Keratinocyte (primary cell): ENCODE results near the gene MIB2. TPM values are rescaled to one million over a fixed set of nuclear protein-coding genes. Genes with fewer than 3 reads are reported as not detected.

ENCODE experiments used
- DNase-seq: peaks from one replicate; pipeline ENCODE4 v3.0.0-alpha.2; 2011; ENCODE audit warnings: low read depth, missing footprints, low spot score
- FAIRE-seq: peaks from 2 replicates; lab custom pipeline; 2011; peaks lifted over from hg19 to GRCh38; lab: Jason Lieb, UNC
- H2AFZ ChIP-seq: 2 replicates; pipeline ENCODE4 v1.6.0; 2012; ENCODE audit warnings: low read length, control low read depth, inconsistent platforms; ENCODE audit not compliant: control insufficient read depth
- H3K27ac ChIP-seq: 2 replicates; pipeline ENCODE4 v1.5.1; 2011; ENCODE audit warnings: low read length; ENCODE audit not compliant: control insufficient read depth, insufficient read depth
- H3K27me3 ChIP-seq: 3 replicates; pipeline ENCODE4 v1.6.0; 2011; ENCODE audit warnings: low read length; ENCODE audit not compliant: control insufficient read depth, insufficient read depth; ENCODE audit errors: extremely low read depth
- H3K36me3 ChIP-seq, 2 experiments: 2 replicates in 1 of 2; 3 replicates in 1 of 2; pipeline ENCODE4 v1.5.1; 2011; ENCODE audit warnings: low read length in 2 of 2, mild to moderate bottlenecking in 1 of 2; ENCODE audit not compliant: control insufficient read depth in 2 of 2, insufficient read depth in 2 of 2; ENCODE audit errors: extremely low read depth in 1 of 2
- H3K4me1 ChIP-seq: 3 replicates; pipeline ENCODE4 v1.5.1; 2011; ENCODE audit warnings: low read length; ENCODE audit not compliant: control insufficient read depth, insufficient read depth; ENCODE audit errors: extremely low read depth
- H3K4me2 ChIP-seq: 3 replicates; pipeline ENCODE4 v1.6.0; 2011; ENCODE audit warnings: low read depth, low read length; ENCODE audit not compliant: control insufficient read depth, insufficient read depth; ENCODE audit errors: extremely low read depth
- H3K4me3 ChIP-seq, 3 experiments: fragments of 200-600 bp in 1 of 3; sonication (generic) in 1 of 3; 2 replicates in 2 of 3; 3 replicates in 1 of 3; pipeline ENCODE4 v1.5.1; 2011 to 2016; ENCODE audit warnings: low read length in 3 of 3, mild to moderate bottlenecking in 3 of 3, control low read depth in 2 of 3, inconsistent platforms in 1 of 3, low read depth in 1 of 3, mixed read lengths in 1 of 3, mixed run types in 1 of 3, moderate library complexity in 1 of 3; ENCODE audit not compliant: control insufficient read depth in 2 of 3, insufficient read depth in 2 of 3; ENCODE audit errors: extremely low read depth in 1 of 3
- H3K79me2 ChIP-seq: 2 replicates; pipeline ENCODE4 v1.6.0; 2012; ENCODE audit warnings: low read length; ENCODE audit not compliant: control insufficient read depth, insufficient read depth
- H3K9ac ChIP-seq: 3 replicates; pipeline ENCODE4 v1.6.0; 2011; ENCODE audit warnings: low read length; ENCODE audit not compliant: control insufficient read depth, insufficient read depth; ENCODE audit errors: extremely low read depth
- H3K9me1 ChIP-seq: 3 replicates; pipeline ENCODE4 v1.6.0; 2011; ENCODE audit warnings: low read length; ENCODE audit not compliant: control insufficient read depth, insufficient read depth; ENCODE audit errors: extremely low read depth
- H3K9me3 ChIP-seq: 2 replicates; pipeline ENCODE4 v1.5.1; 2012; ENCODE audit warnings: low read depth, low read length; ENCODE audit not compliant: control insufficient read depth
- H4K20me1 ChIP-seq: 3 replicates; pipeline ENCODE4 v1.6.0; 2011; ENCODE audit warnings: low read length; ENCODE audit not compliant: control insufficient read depth, insufficient read depth; ENCODE audit errors: extremely low read depth
- EZH2 ChIP-seq: IDR thresholded peaks from one replicate; pipeline ENCODE4 v1.6.1; 2012; ENCODE audit warnings: inconsistent platforms, mild to moderate bottlenecking, low read length, moderate library complexity
- dilution Hi-C: fragments of 300-500 bp; cut with MboI; formaldehyde crosslinking; loops from one replicate; pipeline ENCODE4 v1.7.0; 2020; ENCODE audit warnings: low sequenced_read_pairs; ENCODE audit not compliant: extremely low pct_ligation_motif_present
- polyA plus RNA-seq, 5 experiments: library from polyadenylated mRNA; depleted of rRNA in 3 of 5; stranded (reverse) in 3 of 5; stranded (forward) in 1 of 5; unstranded in 1 of 5; fragments of >200 nt; gene quantifications; 1 replicate in 1 of 5; 2 replicates in 3 of 5; 3 replicates in 1 of 5; pipeline versions ENCODE4 v1.2.1 to v1.2.3, GENCODE V29; 2011 to 2012; ENCODE audit warnings: missing spikeins in 2 of 5, low read depth in 1 of 5, low replicate concordance in 1 of 5
- TF ChIP-seq, protein P1 (sequence below), 3 experiments: IDR thresholded peaks in 1 of 3; conservative IDR thresholded peaks in 1 of 3; optimal IDR thresholded peaks in 1 of 3; 2 replicates in 2 of 3; 3 replicates in 1 of 3; pipeline versions ENCODE3 to v1.5.1; 2011; ENCODE audit warnings: low read length in 3 of 3, mild to moderate bottlenecking in 3 of 3, moderate library complexity in 2 of 3, control low read depth in 1 of 3, inconsistent platforms in 1 of 3; ENCODE audit not compliant: insufficient read depth in 2 of 3; ENCODE audit errors: extremely low read depth in 1 of 3

MIB2 gene
- polyA plus RNA-seq, 1 donor (not counting 4 experiments of a cell fraction or from before 2014, with no cell fraction given): 13.9 TPM

DNA sequence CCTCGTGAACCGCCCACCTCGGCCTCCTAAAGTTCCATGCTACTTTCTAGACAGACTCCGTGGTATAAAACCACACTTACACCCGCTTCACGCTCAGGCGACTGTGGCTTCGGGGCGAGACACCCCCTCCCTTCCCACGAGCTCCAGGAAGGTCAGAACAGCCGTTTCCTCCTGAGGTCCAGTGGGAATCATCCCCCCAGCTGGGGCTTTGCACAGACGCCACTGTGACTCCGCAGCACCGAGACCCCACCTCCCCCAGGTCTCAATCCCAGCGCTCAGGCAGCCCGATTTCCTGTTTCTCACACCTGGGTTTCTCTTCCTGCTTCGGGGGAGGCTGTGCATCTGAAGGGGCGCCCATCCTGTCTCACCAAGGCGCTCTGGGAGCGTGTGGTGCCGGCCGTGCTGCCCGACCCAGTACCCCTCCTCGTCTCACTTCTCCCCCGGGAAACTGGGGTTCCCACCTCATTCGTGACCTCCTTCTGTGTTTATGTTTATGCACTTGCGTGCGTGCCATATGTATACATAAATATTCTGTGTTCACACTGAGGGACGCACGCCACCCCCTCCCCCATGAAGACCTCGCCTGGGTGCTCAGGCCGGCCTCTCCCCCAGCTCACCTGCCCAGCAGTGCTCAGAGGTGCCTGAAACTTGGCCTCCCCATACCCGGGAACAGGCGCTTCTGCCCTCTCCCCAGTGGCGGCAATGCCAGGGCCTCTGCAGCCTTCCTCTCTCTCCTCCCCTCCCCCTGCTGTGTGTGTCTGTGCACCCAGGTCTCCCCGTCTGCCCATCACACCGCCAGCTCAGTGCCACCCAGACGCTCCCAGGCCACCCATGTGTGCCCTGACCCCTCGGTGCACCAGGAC is 62.6 kb downstream of the MIB2 start:
- dilution Hi-C loops: no loop called here
- Histone ChIP-seq H3K9me3 (no peaks in the 10 kb centered on the region), H3K27me3 (no peaks in the 10 kb centered on the region), H2AFZ (no peak overlapping the region), H3K4me3 (no peak overlapping the region), H3K4me1 (no peaks in the 10 kb centered on the region), H4K20me1 (no peaks in the 10 kb centered on the region), H3K9ac (no peak overlapping the region), H3K79me2 (peaks cover 10% of the 10 kb centered on the region), H3K9me1 (no peaks in the 10 kb centered on the region), H3K27ac (no peak overlapping the region), H3K36me3 (peaks cover 0 to 2% of the 10 kb centered on the region in 2 experiments), H3K4me2 (no peak overlapping the region)
- no peak for TF ChIP-seq EZH2
- FAIRE-seq: no peak
- DNase-seq: no peak

DNA sequence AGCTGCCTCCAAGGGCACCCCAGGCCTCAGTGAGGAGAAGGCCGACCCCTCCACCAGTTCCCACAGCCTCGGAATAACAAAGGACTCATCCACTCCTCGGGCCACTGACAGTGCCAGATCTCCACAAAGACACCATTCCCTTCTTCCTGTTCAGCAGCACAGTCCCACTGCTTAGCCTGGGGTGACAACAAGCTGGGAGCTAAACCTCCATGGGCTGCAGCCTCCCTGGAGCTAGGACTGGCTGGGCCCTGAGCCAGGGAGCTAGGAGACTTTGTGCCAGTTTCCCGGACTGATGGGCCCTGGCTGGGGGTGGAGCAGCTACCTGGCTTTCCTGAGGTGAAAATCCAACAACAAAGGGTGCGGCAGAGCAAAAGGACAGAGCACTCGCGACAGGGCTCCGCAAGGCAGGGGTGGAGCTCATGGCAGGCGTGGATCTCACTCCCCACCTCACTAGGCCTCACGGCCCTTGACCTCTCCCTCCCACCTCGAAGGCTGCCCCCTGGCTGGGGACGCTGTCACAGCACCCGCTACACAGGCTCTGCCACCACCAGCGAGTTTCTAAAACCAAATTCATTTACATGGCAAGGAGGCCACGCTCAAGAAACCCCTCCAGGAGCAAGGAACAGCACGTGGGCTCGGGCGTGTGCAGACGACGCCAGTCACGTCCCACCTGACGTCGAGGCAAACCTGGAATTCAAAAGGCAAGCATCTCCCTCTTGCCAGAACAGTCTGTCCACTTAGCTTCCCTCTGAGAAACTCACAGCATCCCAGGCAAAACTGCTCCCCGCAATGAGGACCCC is 63.5 kb downstream of the MIB2 start:
- H3K4me2 ChIP-seq: no peak overlapping the region
- no peak overlapping the region for H3K4me3 ChIP-seq
- peaks cover 0 to 2% of the 10 kb centered on the region in 2 experiments for H3K36me3 ChIP-seq
- no peak for FAIRE-seq
- no peak overlapping the region for H3K9ac ChIP-seq
- TF ChIP-seq, protein P1, sequence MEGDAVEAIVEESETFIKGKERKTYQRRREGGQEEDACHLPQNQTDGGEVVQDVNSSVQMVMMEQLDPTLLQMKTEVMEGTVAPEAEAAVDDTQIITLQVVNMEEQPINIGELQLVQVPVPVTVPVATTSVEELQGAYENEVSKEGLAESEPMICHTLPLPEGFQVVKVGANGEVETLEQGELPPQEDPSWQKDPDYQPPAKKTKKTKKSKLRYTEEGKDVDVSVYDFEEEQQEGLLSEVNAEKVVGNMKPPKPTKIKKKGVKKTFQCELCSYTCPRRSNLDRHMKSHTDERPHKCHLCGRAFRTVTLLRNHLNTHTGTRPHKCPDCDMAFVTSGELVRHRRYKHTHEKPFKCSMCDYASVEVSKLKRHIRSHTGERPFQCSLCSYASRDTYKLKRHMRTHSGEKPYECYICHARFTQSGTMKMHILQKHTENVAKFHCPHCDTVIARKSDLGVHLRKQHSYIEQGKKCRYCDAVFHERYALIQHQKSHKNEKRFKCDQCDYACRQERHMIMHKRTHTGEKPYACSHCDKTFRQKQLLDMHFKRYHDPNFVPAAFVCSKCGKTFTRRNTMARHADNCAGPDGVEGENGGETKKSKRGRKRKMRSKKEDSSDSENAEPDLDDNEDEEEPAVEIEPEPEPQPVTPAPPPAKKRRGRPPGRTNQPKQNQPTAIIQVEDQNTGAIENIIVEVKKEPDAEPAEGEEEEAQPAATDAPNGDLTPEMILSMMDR (optimal IDR thresholded peaks at IDR 0.05 in 1 of 3, IDR thresholded peaks at IDR 0.05 in 1 of 3, conservative IDR thresholded peaks at IDR 0.05 in 1 of 3; ENCODE audit: extremely low read depth in 1 of 3, insufficient read depth in 2 of 3, low read length in 3 of 3): peak; percentile 43 to 62 (median 51)
- no peak for TF ChIP-seq EZH2
- no peaks in the 10 kb centered on the region for H4K20me1 ChIP-seq
- no peaks in the 10 kb centered on the region for H3K9me1 ChIP-seq
- no peaks in the 10 kb centered on the region for H3K27me3 ChIP-seq
- no peak overlapping the region for H2AFZ ChIP-seq
- H3K27ac ChIP-seq: no peak overlapping the region
- H3K9me3 ChIP-seq: no peaks in the 10 kb centered on the region
- H3K79me2 ChIP-seq: peaks cover 17% of the 10 kb centered on the region
- dilution Hi-C loops: no loop called here
- DNase-seq: no peak
- no peaks in the 10 kb centered on the region for H3K4me1 ChIP-seq

Other genes with a start within 250 kb of the MIB2 start
- 75.8 to 86.9 TPM (median 83.2 TPM) in 3 replicates for gene AURKAIP1, start 240.3 kb upstream of the MIB2 start, polyA plus RNA-seq
- gene CCNL2, start 216.2 kb upstream of the MIB2 start, polyA plus RNA-seq: 97.0 to 171 TPM (median 140 TPM) in 3 replicates
- 94.3 to 169 TPM (median 133 TPM) in 3 replicates for gene MRPL20, start 208.2 kb upstream of the MIB2 start, polyA plus RNA-seq
- 4.6 to 6.5 TPM (median 5.1 TPM) in 3 replicates for gene ANKRD65, start 194.2 kb upstream of the MIB2 start, polyA plus RNA-seq
- 5.0 to 6.7 TPM (median 6.5 TPM) in 3 replicates for gene VWA1, start 179.8 kb upstream of the MIB2 start, polyA plus RNA-seq
- 0.39 to 0.72 TPM (median 0.45 TPM) in 3 replicates for gene ATAD3C, start 165.8 kb upstream of the MIB2 start, polyA plus RNA-seq
- gene ATAD3B, start 143.7 kb upstream of the MIB2 start, polyA plus RNA-seq: 18.4 to 24.9 TPM (median 20.6 TPM) in 3 replicates
- 19.9 to 23.0 TPM (median 22.0 TPM) in 3 replicates for gene ATAD3A, start 103.3 kb upstream of the MIB2 start, polyA plus RNA-seq
- gene TMEM240, start 74.9 kb upstream of the MIB2 start, polyA plus RNA-seq: 0.12 to 0.28 TPM (median 0.12 TPM) in 3 replicates
- gene SSU72, start 40.6 kb upstream of the MIB2 start, polyA plus RNA-seq: 60.2 to 147 TPM (median 79.7 TPM) in 3 replicates
- gene FNDC10, start 15.4 kb upstream of the MIB2 start, polyA plus RNA-seq: 1.2 to 2.8 TPM (median 2.2 TPM) in 3 replicates
- gene MMP23B, start 16.7 kb downstream of the MIB2 start, polyA plus RNA-seq: 0.07 to 0.17 TPM in 2 of 3 replicates, not detected in the other
- 4.3 to 5.9 TPM (median 4.6 TPM) in 3 replicates for gene CDK11B, start 43.5 kb downstream of the MIB2 start, polyA plus RNA-seq
- gene SLC35E2B, start 77.3 kb downstream of the MIB2 start, polyA plus RNA-seq: 10.3 to 11.5 TPM (median 10.7 TPM) in 3 replicates
- gene CDK11A, start 108.9 kb downstream of the MIB2 start, polyA plus RNA-seq: 3.5 to 5.3 TPM (median 3.9 TPM) in 3 replicates
- gene NADK, start 163.0 kb downstream of the MIB2 start, polyA plus RNA-seq: 54.0 to 59.9 TPM (median 54.8 TPM) in 3 replicates